Neutrophil (primary cell): ENCODE data around the gene FASN.

Source experiments
- H3K27ac ChIP-seq: fragments of 200-600 bp; sonication (generic); 2 replicates; pipeline ENCODE4 v1.5.1; 2016; ENCODE audit warnings: mild to moderate bottlenecking, moderate library complexity
- H3K27me3 ChIP-seq: fragments of 200-600 bp; sonication (generic); 2 replicates; pipeline ENCODE4 v1.6.0; 2016; ENCODE audit warnings: mild to moderate bottlenecking
- H3K36me3 ChIP-seq: fragments of 200-600 bp; sonication (generic); 2 replicates; pipeline ENCODE4 v1.5.1; 2017
- H3K4me1 ChIP-seq, 2 experiments: fragments of 200-600 bp in 1 of 2; sonication (generic) in 1 of 2; 1 replicate in 1 of 2; 2 replicates in 1 of 2; pipeline versions ENCODE4 v1.5.1 to v1.6.1; 2013 to 2016; ENCODE audit warnings: low read depth in 1 of 2, low read length in 1 of 2, mild to moderate bottlenecking in 1 of 2, moderate library complexity in 1 of 2; ENCODE audit not compliant: control insufficient read depth in 1 of 2, insufficient read depth in 1 of 2
- H3K4me3 ChIP-seq, 2 experiments: fragments of 200-600 bp in 1 of 2; sonication (generic) in 1 of 2; 1 replicate in 1 of 2; 2 replicates in 1 of 2; pipeline ENCODE4 v1.5.1; 2013 to 2016; ENCODE audit warnings: low read depth in 1 of 2, low read length in 1 of 2, mild to moderate bottlenecking in 1 of 2, moderate library complexity in 1 of 2
- H3K9me3 ChIP-seq: fragments of 200-600 bp; sonication (generic); 2 replicates; pipeline ENCODE4 v1.5.1; 2016
- TF ChIP-seq, protein P1 (sequence below): fragments of 200-600 bp; sonication (generic); IDR thresholded peaks from 2 replicates; pipeline ENCODE4 v1.5.1; 2016; ENCODE audit warnings: antibody characterized with exemption

The FASN gene

DNA sequence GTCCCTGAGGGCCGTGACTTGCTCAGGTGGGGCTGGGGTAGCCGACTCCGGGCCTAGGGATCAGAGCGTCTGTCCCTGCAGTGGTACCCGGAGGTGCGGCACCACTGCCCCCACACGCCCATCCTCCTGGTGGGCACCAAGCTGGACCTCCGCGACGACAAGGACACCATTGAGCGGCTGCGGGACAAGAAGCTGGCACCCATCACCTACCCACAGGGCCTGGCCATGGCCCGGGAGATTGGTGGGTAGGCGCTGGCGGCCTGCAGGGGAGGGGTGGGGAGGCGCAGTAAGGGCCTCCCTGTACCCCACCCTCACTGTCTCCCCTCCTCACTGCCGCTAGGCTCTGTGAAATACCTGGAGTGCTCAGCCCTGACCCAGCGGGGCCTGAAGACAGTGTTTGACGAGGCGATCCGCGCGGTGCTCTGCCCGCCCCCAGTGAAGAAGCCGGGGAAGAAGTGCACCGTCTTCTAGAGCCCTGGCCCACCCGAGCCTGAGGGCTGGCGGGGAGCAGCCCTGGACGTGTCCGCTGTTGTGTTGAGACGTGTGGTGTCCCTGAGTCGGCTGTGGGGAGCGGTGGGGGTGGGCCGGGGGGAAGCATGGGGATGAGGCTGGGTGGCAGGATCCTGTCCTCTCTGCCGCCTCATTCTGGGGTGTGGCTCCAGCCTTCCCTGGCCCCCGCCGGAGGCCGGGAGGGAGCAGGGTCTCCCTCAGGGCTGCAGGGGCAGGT, 64.5 kb downstream of the FASN start:
- Histone ChIP-seq H3K27me3 (peaks cover 24% of the 10 kb centered on the region), H3K27ac (no peak overlapping the region), H3K9me3 (no peaks in the 10 kb centered on the region), H3K4me1 (peaks cover 41 to 52% of the 10 kb centered on the region in 2 experiments), H3K36me3 (no peaks in the 10 kb centered on the region), H3K4me3 (no peak overlapping the region)
- TF ChIP-seq, protein P1, sequence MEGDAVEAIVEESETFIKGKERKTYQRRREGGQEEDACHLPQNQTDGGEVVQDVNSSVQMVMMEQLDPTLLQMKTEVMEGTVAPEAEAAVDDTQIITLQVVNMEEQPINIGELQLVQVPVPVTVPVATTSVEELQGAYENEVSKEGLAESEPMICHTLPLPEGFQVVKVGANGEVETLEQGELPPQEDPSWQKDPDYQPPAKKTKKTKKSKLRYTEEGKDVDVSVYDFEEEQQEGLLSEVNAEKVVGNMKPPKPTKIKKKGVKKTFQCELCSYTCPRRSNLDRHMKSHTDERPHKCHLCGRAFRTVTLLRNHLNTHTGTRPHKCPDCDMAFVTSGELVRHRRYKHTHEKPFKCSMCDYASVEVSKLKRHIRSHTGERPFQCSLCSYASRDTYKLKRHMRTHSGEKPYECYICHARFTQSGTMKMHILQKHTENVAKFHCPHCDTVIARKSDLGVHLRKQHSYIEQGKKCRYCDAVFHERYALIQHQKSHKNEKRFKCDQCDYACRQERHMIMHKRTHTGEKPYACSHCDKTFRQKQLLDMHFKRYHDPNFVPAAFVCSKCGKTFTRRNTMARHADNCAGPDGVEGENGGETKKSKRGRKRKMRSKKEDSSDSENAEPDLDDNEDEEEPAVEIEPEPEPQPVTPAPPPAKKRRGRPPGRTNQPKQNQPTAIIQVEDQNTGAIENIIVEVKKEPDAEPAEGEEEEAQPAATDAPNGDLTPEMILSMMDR: no peak

GRCh38 chr17:82031885-82032627, 66.0 kb downstream of the FASN start:
- H3K4me3 ChIP-seq: peak overlapping the region in 1 of 2 experiments; percentile 45
- no peak overlapping the region for H3K27ac ChIP-seq
- no peaks in the 10 kb centered on the region for H3K9me3 ChIP-seq

GRCh38 chr17:82031303-82031884, 66.6 kb downstream of the FASN start, which contains the start of gene RAC3:
Gene RAC3, plus strand, starts transcription at chr17:82031678. Its CDS starts 84 bp downstream, at chr17:82031762.
- Histone ChIP-seq H3K27me3 (peaks cover 24% of the 10 kb centered on the region), H3K9me3 (no peaks in the 10 kb centered on the region), H3K27ac (peak within 1 kb of the TSS; percentile 41), H3K4me1 (peaks cover 27 to 35% of the 10 kb centered on the region in 2 experiments), H3K36me3 (no peaks in the 10 kb centered on the region), H3K4me3 (peak within 1 kb of the TSS; percentile 58 to 64)
- TF ChIP-seq, protein P1: no peak

More at GRCh38 chr17:82031885-82032627, 66.0 kb downstream of the FASN start:
- H3K36me3 ChIP-seq: no peaks in the 10 kb centered on the region
- H3K4me1 ChIP-seq: peaks cover 34 to 42% of the 10 kb centered on the region in 2 experiments
- H3K27me3 ChIP-seq: peaks cover 24% of the 10 kb centered on the region
- TF ChIP-seq, protein P1: no peak

DNA sequence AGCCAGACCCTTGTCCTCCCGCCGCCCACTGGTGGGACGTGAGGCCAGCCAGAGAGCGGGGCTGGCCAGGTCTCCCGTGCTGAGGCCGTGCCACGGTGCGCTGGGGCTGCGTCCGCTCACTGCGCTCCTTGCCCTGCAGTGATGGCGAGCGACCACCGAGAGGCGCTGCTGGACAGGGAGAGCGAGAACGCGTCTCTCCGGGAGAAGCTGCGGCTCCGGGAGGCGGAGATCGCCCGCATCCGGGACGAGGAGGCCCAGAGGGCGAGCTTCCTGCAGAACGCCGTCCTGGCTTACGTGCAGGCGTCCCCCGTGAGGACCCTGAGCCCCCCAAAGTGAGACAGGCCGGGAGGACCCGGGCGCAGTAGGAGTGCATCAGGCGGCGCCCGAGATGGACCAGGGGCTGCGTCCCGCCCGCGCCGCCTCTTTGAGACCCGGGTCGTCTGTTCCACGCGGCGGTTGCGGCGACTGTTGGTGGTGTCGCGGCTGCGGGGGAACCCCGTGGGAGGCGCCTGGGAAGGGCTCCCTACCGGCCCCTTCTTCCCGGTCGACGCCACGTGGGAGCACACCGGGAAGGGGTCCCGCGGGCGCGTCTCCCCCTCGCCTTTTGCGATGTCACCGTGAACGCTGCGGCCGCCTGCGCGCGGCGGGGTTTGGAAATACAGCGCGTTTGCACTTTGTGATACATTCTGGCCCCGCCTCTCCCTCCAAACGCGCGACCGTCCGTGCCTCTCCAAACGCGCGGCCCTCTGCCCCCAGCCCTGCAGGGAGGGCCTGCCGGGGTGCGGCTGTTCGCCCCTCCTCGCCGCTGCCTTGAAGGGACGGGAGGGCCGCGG, 67.3 kb downstream of the FASN start:
- Histone ChIP-seq H3K27me3 (peaks cover 24% of the 10 kb centered on the region), H3K27ac (peak overlapping the region; percentile 41), H3K36me3 (no peaks in the 10 kb centered on the region), H3K4me1 (peaks cover 20 to 28% of the 10 kb centered on the region in 2 experiments), H3K9me3 (no peaks in the 10 kb centered on the region), H3K4me3 (peak overlapping the region; percentile 58 to 64)
- TF ChIP-seq, protein P1: peak; percentile 97

DNA sequence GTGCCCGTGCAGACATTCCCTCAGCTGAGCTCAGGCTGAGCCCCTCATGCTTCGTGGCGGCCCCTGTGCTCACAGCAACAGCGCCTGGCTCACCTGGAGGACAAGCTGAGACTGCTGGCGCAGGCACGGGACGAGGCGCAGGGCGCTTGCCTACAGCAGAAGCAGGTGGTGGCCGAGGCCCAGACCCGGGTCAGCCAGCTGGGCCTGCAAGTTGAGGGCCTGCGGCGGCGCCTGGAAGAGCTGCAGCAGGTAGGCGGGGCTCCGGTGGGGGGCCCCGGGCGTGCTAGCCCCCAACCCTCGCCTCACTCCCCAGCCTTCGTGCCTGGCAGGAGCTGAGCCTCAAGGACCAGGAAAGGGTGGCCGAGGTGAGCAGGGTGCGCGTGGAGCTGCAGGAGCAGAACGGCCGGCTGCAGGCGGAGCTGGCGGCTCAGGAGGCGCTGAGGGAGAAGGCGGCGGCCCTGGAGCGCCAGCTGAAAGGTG, 68.0 kb downstream of the FASN start:
- peaks cover 18 to 26% of the 10 kb centered on the region in 2 experiments for H3K4me1 ChIP-seq

More for the DNA sequence above, 68.0 kb downstream of the FASN start:
- peak overlapping the region; percentile 58 to 64 for H3K4me3 ChIP-seq
- H3K27ac ChIP-seq: no peak overlapping the region
- H3K36me3 ChIP-seq: no peaks in the 10 kb centered on the region
- TF ChIP-seq, protein P1: no peak
- H3K9me3 ChIP-seq: no peaks in the 10 kb centered on the region
- peaks cover 24% of the 10 kb centered on the region for H3K27me3 ChIP-seq
